IMR-90 (cell line): Measurements from ENCODE around the gene MADCAM1. TPM values are rescaled to one million over a fixed set of nuclear protein-coding genes. Genes with fewer than 3 reads are reported as not detected.

ENCODE experiments used
- ATAC-seq: fragments of 200-7000 bp; cut with Tn5 transposase; 2 replicates; pipeline ENCODE4 v1.9.1; 2020; ENCODE audit warnings: low read depth, mild to moderate bottlenecking, moderate library complexity
- BruUV-seq: library from RNA; stranded (reverse); fragments of 400-500 nt; replicated peaks from 2 replicates; lab custom pipeline; 2021; lab: Mats Ljungman, UMichigan
- CTCF ChIA-PET: fragments of 300-600 bp; formaldehyde crosslinking; extraction: SDS; loops from one replicate; lab custom pipeline; 2021; ENCODE audit warnings: antibody characterized with exemption; lab: Yijun Ruan, JAX
- POLR2A ChIA-PET: fragments of 300-600 bp; sonication (Branson Sonifier 250); formaldehyde crosslinking; loops from one replicate; lab custom pipeline; 2022; ENCODE audit warnings: antibody characterized with exemption; ENCODE audit not compliant: unreplicated experiment; lab: Charles Lee
- DNase-seq: peaks from one replicate; pipeline ENCODE4 v3.0.0; 2013
- H2AFZ ChIP-seq: replicated peaks from 2 replicates; pipeline ENCODE3; 2013; ENCODE audit warnings: low read length, mild to moderate bottlenecking; ENCODE audit not compliant: poor library complexity
- H2AK5ac ChIP-seq: 2 replicates; pipeline ENCODE4 v1.6.1; 2013; ENCODE audit warnings: low read depth, low read length, inconsistent platforms
- H2AK9ac ChIP-seq: replicated peaks from 2 replicates; pipeline ENCODE3; 2013; ENCODE audit warnings: mild to moderate bottlenecking, low read depth, low read length, moderate library complexity; ENCODE audit not compliant: poor library complexity
- H2BK120ac ChIP-seq: 2 replicates; pipeline ENCODE4 v1.6.1; 2013; ENCODE audit warnings: low read depth, low read length, inconsistent platforms
- H2BK15ac ChIP-seq: 3 replicates; pipeline ENCODE4 v1.6.1; 2013; ENCODE audit warnings: low read depth, low read length, inconsistent platforms
- H2BK20ac ChIP-seq: 2 replicates; pipeline ENCODE4 v1.6.1; 2013; ENCODE audit warnings: low read depth, mild to moderate bottlenecking, inconsistent platforms, low read length, moderate library complexity
- H2BK5ac ChIP-seq: 2 replicates; pipeline ENCODE4 v1.6.1; 2013; ENCODE audit warnings: mild to moderate bottlenecking, low read depth, low read length, inconsistent platforms; ENCODE audit not compliant: poor library complexity, severe bottlenecking
- H3K14ac ChIP-seq: replicated peaks from 2 replicates; pipeline ENCODE4 v1.6.1; 2013; ENCODE audit warnings: low read depth, low read length, inconsistent platforms
- H3K18ac ChIP-seq: 2 replicates; pipeline ENCODE4 v1.6.1; 2013; ENCODE audit warnings: low read depth, low read length, control low read depth
- H3K23ac ChIP-seq: 2 replicates; pipeline ENCODE4 v1.6.1; 2013; ENCODE audit warnings: low read depth, low read length, inconsistent platforms
- H3K27ac ChIP-seq: 2 replicates; pipeline ENCODE4 v1.5.1; 2013; ENCODE audit warnings: mild to moderate bottlenecking, control low read depth, low read length; ENCODE audit not compliant: insufficient read depth
- H3K27me3 ChIP-seq: 2 replicates; pipeline ENCODE4 v1.6.1; 2013; ENCODE audit warnings: low read length; ENCODE audit not compliant: control insufficient read depth, insufficient read depth
- H3K36me3 ChIP-seq: 2 replicates; pipeline ENCODE4 v1.6.1; 2013; ENCODE audit warnings: low read length, mixed read lengths; ENCODE audit not compliant: control insufficient read depth, insufficient read depth
- H3K4ac ChIP-seq: 2 replicates; pipeline ENCODE4 v1.6.1; 2013; ENCODE audit warnings: low read depth, low read length, inconsistent platforms
- H3K4me1 ChIP-seq: 2 replicates; pipeline ENCODE4 v1.6.1; 2013; ENCODE audit warnings: low read length, mixed read lengths; ENCODE audit not compliant: control insufficient read depth, insufficient read depth
- H3K4me2 ChIP-seq: 2 replicates; pipeline ENCODE4 v1.6.1; 2013; ENCODE audit warnings: low read depth, mild to moderate bottlenecking, control low read depth, low read length, moderate library complexity
- H3K4me3 ChIP-seq: 2 replicates; pipeline ENCODE4 v1.5.1; 2013; ENCODE audit warnings: low read depth, mild to moderate bottlenecking, control low read depth, low read length, moderate library complexity; ENCODE audit not compliant: insufficient read depth
- H3K56ac ChIP-seq: 2 replicates; pipeline ENCODE4 v1.6.1; 2013; ENCODE audit warnings: low read length, inconsistent platforms; ENCODE audit not compliant: insufficient read depth; ENCODE audit errors: extremely low read depth
- H3K79me1 ChIP-seq, 2 experiments: 2 replicates each; pipeline ENCODE4 v1.6.1; 2013; ENCODE audit warnings: low read length in 2 of 2, inconsistent platforms in 1 of 2, low read depth in 1 of 2
- H3K9ac ChIP-seq: 2 replicates; pipeline ENCODE4 v1.6.1; 2013; ENCODE audit warnings: low read depth, low read length, control low read depth
- H3K9me1 ChIP-seq: 2 replicates; pipeline ENCODE4 v1.6.1; 2013; ENCODE audit warnings: low read length, inconsistent platforms; ENCODE audit not compliant: insufficient read depth
- H3K9me3 ChIP-seq: 2 replicates; pipeline ENCODE4 v1.6.1; 2013; ENCODE audit warnings: low read length; ENCODE audit not compliant: control insufficient read depth, insufficient read depth
- H4K20me1 ChIP-seq: 2 replicates; pipeline ENCODE4 v1.6.1; 2013; ENCODE audit warnings: low read length, inconsistent platforms; ENCODE audit not compliant: insufficient read depth
- H4K5ac ChIP-seq: 2 replicates; pipeline ENCODE4 v1.6.1; 2013; ENCODE audit warnings: mild to moderate bottlenecking, low read depth, low read length, control low read depth
- H4K8ac ChIP-seq, 2 experiments: 2 replicates each; pipeline ENCODE4 v1.6.1; 2013; ENCODE audit warnings: low read depth in 2 of 2, low read length in 2 of 2, control low read depth in 1 of 2, inconsistent platforms in 1 of 2
- H4K91ac ChIP-seq: 2 replicates; pipeline ENCODE4 v1.6.1; 2013; ENCODE audit warnings: low read depth, low read length, inconsistent platforms; ENCODE audit not compliant: insufficient read depth
- BHLHE40 ChIP-seq: fragments of 150-350 bp; IDR thresholded peaks from 2 replicates; pipeline ENCODE4 v1.6.1; 2016; ENCODE audit warnings: mild to moderate bottlenecking, low read depth, low read length
- CEBPB ChIP-seq: IDR thresholded peaks from 2 replicates; pipeline ENCODE4 v1.6.1; 2012; ENCODE audit warnings: low read depth, low read length, improper control_type of control experiment
- CHD1 ChIP-seq: IDR thresholded peaks from 2 replicates; pipeline ENCODE4 v1.6.1; 2012; ENCODE audit warnings: low read depth, low read length, improper control_type of control experiment
- CTCF ChIP-seq: conservative IDR thresholded peaks from 2 replicates; pipeline ENCODE4 v1.5.1; 2012; ENCODE audit warnings: mild to moderate bottlenecking, low read depth, low read length, improper control_type of control experiment
- FOS ChIP-seq: fragments of 150-350 bp; IDR thresholded peaks from 2 replicates; pipeline ENCODE4 v1.6.1; 2016; ENCODE audit warnings: low read depth, low read length
- MAFK ChIP-seq: IDR thresholded peaks from 2 replicates; pipeline ENCODE4 v1.6.1; 2012; ENCODE audit warnings: low read depth, low read length, improper control_type of control experiment
- MAZ ChIP-seq: IDR thresholded peaks from 2 replicates; pipeline ENCODE4 v1.6.1; 2012; ENCODE audit warnings: low read depth, mild to moderate bottlenecking, low read length, improper control_type of control experiment, moderate library complexity, borderline replicate concordance
- MXI1 ChIP-seq: IDR thresholded peaks from 2 replicates; pipeline ENCODE4 v1.6.1; 2012; ENCODE audit warnings: low read depth, mild to moderate bottlenecking, low read length, moderate library complexity, borderline replicate concordance
- NFE2L2 ChIP-seq: fragments of 150-350 bp; IDR thresholded peaks from 2 replicates; pipeline ENCODE4 v1.6.1; 2016; ENCODE audit warnings: low read depth, mild to moderate bottlenecking, low read length
- POLR2A ChIP-seq: IDR thresholded peaks from 2 replicates; pipeline ENCODE4 v1.6.1; 2012; ENCODE audit warnings: mild to moderate bottlenecking, low read depth, low read length
- RAD21 ChIP-seq: IDR thresholded peaks from 2 replicates; pipeline ENCODE4 v1.6.1; 2012; ENCODE audit warnings: low read length, improper control_type of control experiment
- RCOR1 ChIP-seq: IDR thresholded peaks from 2 replicates; pipeline ENCODE4 v1.6.1; 2012; ENCODE audit warnings: mild to moderate bottlenecking, low read length, improper control_type of control experiment; ENCODE audit not compliant: insufficient replicate concordance
- RFX5 ChIP-seq: IDR thresholded peaks from 2 replicates; pipeline ENCODE4 v1.8.0; 2012; ENCODE audit warnings: low read depth, mild to moderate bottlenecking, low read length, moderate library complexity
- SMC3 ChIP-seq: fragments of 150-350 bp; IDR thresholded peaks from 2 replicates; pipeline ENCODE4 v1.6.1; 2016; ENCODE audit warnings: low read depth, mild to moderate bottlenecking, antibody characterized with exemption, low read length, moderate library complexity
- WGBS, 2 experiments: methylation state at CpG; one replicate each; pipeline versions ENCODE4 v1.1.5 to v1.1.7; 2013; ENCODE audit warnings: missing lambda C conversion rate in 2 of 2; ENCODE audit not compliant: insufficient read length in 1 of 2; ENCODE audit errors: extremely low coverage in 2 of 2; 5-methylcytosine and 5-hydroxymethylcytosine counted together
- dilution Hi-C: fragments of 300-500 bp; cut with HindIII; formaldehyde crosslinking; loops from one replicate; pipeline ENCODE4 v1.14.3; 2018; ENCODE audit warnings: low sequenced_read_pairs; ENCODE audit not compliant: unreplicated experiment
- in situ Hi-C: fragments of 300-500 bp; cut with MboI; formaldehyde crosslinking; loops from 3 replicates; pipeline ENCODE4 v1.14.3; 2019; ENCODE audit warnings: low sequenced_read_pairs, inconsistent platforms, mixed read lengths
- intact Hi-C: fragments of 100-400 bp; cut with micrococcal nuclease; formaldehyde crosslinking; loops from 2 replicates; pipeline ENCODE4 v1.10.0; 2022
- polyA plus RNA-seq, 3 experiments: library from polyadenylated mRNA; depleted of rRNA; stranded (reverse); fragments of >200 nt; gene quantifications; 2 replicates each; pipeline ENCODE4 v1.2.3, GENCODE V29; 2012; ENCODE audit warnings: low replicate concordance in 1 of 3
- total RNA-seq: library from RNA; depleted of rRNA; stranded (reverse); fragments of >200 nt; gene quantifications from 2 replicates; pipeline ENCODE4 v1.2.3, GENCODE V29; 2012
- TF ChIP-seq, protein P1 (sequence below): fragments of 150-350 bp; IDR thresholded peaks from 2 replicates; pipeline ENCODE4 v1.6.1; 2017; ENCODE audit warnings: mild to moderate bottlenecking, antibody characterized with exemption, low read length, low read depth
- TF ChIP-seq, protein P2 (sequence below): fragments of 150-350 bp; IDR thresholded peaks from 2 replicates; pipeline ENCODE4 v1.6.1; 2016; ENCODE audit warnings: low read depth, mild to moderate bottlenecking, low read length, moderate library complexity, borderline replicate concordance

Gene MADCAM1
- total and polyA plus RNA-seq, 2 of the 4 experiments (the other 2 are of a cell fraction), result 0.24 TPM; not detected in 1

- no peak overlapping the region for H3K14ac ChIP-seq
- no peaks in the 10 kb centered on the region for H3K79me1 ChIP-seq
- no peak overlapping the region for H4K91ac ChIP-seq
- H3K56ac ChIP-seq, result no peak overlapping the region
- 98% methylated on average over 6 of the region's 12 CpGs; no CpG with 5 or more reads in 1 of the 2 experiments for WGBS, 2 experiments
- no peak overlapping the region for H2BK5ac ChIP-seq
- no TSS peak for BruUV-seq
- no peak overlapping the region for H2BK20ac ChIP-seq
- no peak overlapping the region for H4K5ac ChIP-seq
- TF ChIP-seq BHLHE40, result no peak
- TF ChIP-seq, protein P1, sequence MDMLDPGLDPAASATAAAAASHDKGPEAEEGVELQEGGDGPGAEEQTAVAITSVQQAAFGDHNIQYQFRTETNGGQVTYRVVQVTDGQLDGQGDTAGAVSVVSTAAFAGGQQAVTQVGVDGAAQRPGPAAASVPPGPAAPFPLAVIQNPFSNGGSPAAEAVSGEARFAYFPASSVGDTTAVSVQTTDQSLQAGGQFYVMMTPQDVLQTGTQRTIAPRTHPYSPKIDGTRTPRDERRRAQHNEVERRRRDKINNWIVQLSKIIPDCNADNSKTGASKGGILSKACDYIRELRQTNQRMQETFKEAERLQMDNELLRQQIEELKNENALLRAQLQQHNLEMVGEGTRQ, result no peak
- no peak for TF ChIP-seq RCOR1
- no peak for TF ChIP-seq SMC3
- no peak for TF ChIP-seq MXI1
- no peak for TF ChIP-seq MAZ
- no peak for TF ChIP-seq RFX5
- no peak for TF ChIP-seq CEBPB
- no peak for TF ChIP-seq NFE2L2
- TF ChIP-seq CHD1, result no peak
- no peak for TF ChIP-seq POLR2A
- no peak for TF ChIP-seq FOS
- no peak for TF ChIP-seq MAFK
- TF ChIP-seq CTCF, result no peak
- no peak for TF ChIP-seq RAD21
- TF ChIP-seq, protein P2, sequence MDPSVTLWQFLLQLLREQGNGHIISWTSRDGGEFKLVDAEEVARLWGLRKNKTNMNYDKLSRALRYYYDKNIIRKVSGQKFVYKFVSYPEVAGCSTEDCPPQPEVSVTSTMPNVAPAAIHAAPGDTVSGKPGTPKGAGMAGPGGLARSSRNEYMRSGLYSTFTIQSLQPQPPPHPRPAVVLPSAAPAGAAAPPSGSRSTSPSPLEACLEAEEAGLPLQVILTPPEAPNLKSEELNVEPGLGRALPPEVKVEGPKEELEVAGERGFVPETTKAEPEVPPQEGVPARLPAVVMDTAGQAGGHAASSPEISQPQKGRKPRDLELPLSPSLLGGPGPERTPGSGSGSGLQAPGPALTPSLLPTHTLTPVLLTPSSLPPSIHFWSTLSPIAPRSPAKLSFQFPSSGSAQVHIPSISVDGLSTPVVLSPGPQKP, result no peak
- H3K27ac ChIP-seq, result no peak overlapping the region
- no peak overlapping the region for H3K4ac ChIP-seq
- CTCF ChIA-PET, result no interaction called here
- no peak overlapping the region for H2AK5ac ChIP-seq
- no peak overlapping the region for H3K23ac ChIP-seq
- dilution Hi-C loops (no loop called here), in situ Hi-C loops (no loop called here), intact Hi-C loops (no loop called here)
- no peak overlapping the region for H3K18ac ChIP-seq
- peaks cover 13% of the 10 kb centered on the region for H3K4me1 ChIP-seq
- peaks cover 9% of the 10 kb centered on the region for H3K27me3 ChIP-seq
- peaks cover 7% of the 10 kb centered on the region; the same call in 1 of the 2 replicates for H3K36me3 ChIP-seq
- no peak overlapping the region for H2BK15ac ChIP-seq
- H4K20me1 ChIP-seq, result no peaks in the 10 kb centered on the region
- no peak for ATAC-seq
- no peak overlapping the region for H4K8ac ChIP-seq
- H3K9me3 ChIP-seq, result peaks cover 4% of the 10 kb centered on the region
- no peak overlapping the region for H2BK120ac ChIP-seq
- POLR2A ChIA-PET, result no interaction called here
- no peak overlapping the region for H2AK9ac ChIP-seq
- no peak overlapping the region for H2AFZ ChIP-seq
- no peak overlapping the region for H3K9ac ChIP-seq
- no peaks in the 10 kb centered on the region for H3K9me1 ChIP-seq
- no peak for DNase-seq
- H3K4me3 ChIP-seq, result no peak overlapping the region
- H3K4me2 ChIP-seq, result no peak overlapping the region
These were observed 26.4 kb downstream of the MADCAM1 start for GRCh38 chr19:522726-523125.
